ENCODE measurements around the gene CCL22. TPM values are rescaled to one million over a fixed set of nuclear protein-coding genes. Genes with fewer than 3 reads are reported as not detected.

The CCL22 gene
- total RNA-seq, 1 experiment from 2014 or later, result 0.68 TPM

DNA sequence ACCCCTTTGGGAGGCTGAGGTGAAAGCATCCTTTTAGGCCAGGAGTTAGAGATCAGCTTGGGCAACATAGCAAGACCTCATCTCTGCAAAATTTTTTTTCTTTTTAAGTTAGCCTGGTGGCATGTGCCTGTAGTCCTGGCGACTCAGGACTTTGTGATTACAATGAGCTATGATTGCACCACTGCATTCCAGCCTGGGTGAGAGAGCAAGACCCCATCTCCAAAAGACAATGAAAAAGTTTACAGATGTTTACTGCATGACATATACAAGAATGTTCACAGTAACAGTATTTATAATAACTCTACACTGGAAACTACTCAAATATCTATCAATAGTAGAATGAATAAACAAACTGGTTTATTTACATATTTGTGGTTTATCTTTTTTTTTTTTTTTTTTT is 33.1 kb upstream of the CCL22 start:
- H3K9me3 Mint-ChIP-seq (ENCODE audit: unreplicated experiment), result no peaks in the 10 kb centered on the region

DNA sequence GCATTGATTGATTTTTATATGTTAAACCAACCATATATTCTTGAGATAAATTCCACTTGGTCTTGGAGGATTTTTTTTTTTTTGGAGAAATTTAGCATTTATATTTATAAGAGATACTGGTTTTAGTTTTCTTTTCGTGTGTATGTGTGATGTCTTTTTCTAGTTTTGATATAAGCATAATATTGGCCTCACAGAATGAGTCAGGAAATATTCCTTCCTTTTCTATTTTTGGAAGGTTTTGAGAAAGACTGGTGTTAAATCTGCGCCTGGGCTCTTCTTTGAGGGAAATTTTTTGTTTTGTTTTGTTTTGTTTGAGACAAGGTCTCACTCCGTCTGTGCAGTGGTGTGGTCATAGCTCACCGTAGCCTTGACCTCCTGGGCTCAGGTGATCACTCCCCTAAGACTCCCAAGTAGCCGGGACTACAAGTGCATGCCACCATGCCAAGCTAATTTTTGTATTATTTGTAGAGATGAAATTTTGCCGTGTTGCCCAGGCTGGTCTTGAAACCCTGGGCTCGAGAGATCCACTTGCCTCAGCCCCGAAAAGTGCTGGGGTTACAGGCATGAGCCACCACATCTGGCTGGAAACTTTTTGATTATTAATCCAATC is 28.8 kb upstream of the CCL22 start:
- Mint-ChIP-seq H3K27me3 (ENCODE audit: insufficient read depth, unreplicated experiment) (no peaks in the 10 kb centered on the region), H3K4me1 (ENCODE audit: low read depth, unreplicated experiment) (no peaks in the 10 kb centered on the region), H3K4me3 (ENCODE audit: unreplicated experiment) (no peak overlapping the region), H3K27ac (ENCODE audit: unreplicated experiment) (no peak overlapping the region), H3K9me3 (ENCODE audit: unreplicated experiment) (no peaks in the 10 kb centered on the region), H3K36me3 (ENCODE audit: insufficient read depth, unreplicated experiment) (no peaks in the 10 kb centered on the region)
- Histone ChIP-seq H3K9me3 (no peaks in the 10 kb centered on the region), H3K4me1 (no peaks in the 10 kb centered on the region), H3K36me3 (ENCODE audit: control insufficient read depth, insufficient read depth, low read length) (no peaks in the 10 kb centered on the region), H3K4me3 (ENCODE audit: low read depth, low read length) (no peak overlapping the region), H3K27me3 (replicated peaks; ENCODE audit: control insufficient read depth, insufficient read depth, low read length) (no peaks in the 10 kb centered on the region)
- no TSS peak for BruUV-seq (replicated peaks)
- intact Hi-C loops (cut with micrococcal nuclease; ENCODE audit: unreplicated experiment), result no loop called here
- no peak for DNase-seq
- TF ChIP-seq, protein P1, sequence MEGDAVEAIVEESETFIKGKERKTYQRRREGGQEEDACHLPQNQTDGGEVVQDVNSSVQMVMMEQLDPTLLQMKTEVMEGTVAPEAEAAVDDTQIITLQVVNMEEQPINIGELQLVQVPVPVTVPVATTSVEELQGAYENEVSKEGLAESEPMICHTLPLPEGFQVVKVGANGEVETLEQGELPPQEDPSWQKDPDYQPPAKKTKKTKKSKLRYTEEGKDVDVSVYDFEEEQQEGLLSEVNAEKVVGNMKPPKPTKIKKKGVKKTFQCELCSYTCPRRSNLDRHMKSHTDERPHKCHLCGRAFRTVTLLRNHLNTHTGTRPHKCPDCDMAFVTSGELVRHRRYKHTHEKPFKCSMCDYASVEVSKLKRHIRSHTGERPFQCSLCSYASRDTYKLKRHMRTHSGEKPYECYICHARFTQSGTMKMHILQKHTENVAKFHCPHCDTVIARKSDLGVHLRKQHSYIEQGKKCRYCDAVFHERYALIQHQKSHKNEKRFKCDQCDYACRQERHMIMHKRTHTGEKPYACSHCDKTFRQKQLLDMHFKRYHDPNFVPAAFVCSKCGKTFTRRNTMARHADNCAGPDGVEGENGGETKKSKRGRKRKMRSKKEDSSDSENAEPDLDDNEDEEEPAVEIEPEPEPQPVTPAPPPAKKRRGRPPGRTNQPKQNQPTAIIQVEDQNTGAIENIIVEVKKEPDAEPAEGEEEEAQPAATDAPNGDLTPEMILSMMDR (IDR thresholded peaks at IDR 0.05; ENCODE audit: insufficient read depth in 1 of 2, low read depth in 1 of 2, low read length in 1 of 2, severe bottlenecking in 1 of 2, unreplicated experiment in 1 of 2), result no peak
- ChIA-PET CTCF (no interaction called here), POLR2A (no interaction called here)

More for the DNA sequence above, 33.1 kb upstream of the CCL22 start:
- POLR2A ChIA-PET, result no interaction called here
- TF ChIP-seq, protein P1 (IDR thresholded peaks at IDR 0.05; ENCODE audit: insufficient read depth in 1 of 2, low read depth in 1 of 2, low read length in 1 of 2, severe bottlenecking in 1 of 2, unreplicated experiment in 1 of 2), result no peak
- H3K4me3 ChIP-seq (ENCODE audit: low read depth, low read length), result no peak overlapping the region
- CTCF ChIA-PET, result no interaction called here
- H3K27me3 ChIP-seq (replicated peaks; ENCODE audit: control insufficient read depth, insufficient read depth, low read length), result no peaks in the 10 kb centered on the region
- H3K9me3 ChIP-seq, result no peaks in the 10 kb centered on the region
- no peak overlapping the region for H3K4me3 Mint-ChIP-seq (ENCODE audit: unreplicated experiment)
- H3K36me3 ChIP-seq (ENCODE audit: control insufficient read depth, insufficient read depth, low read length), result no peaks in the 10 kb centered on the region
- no peak overlapping the region for H3K27ac Mint-ChIP-seq (ENCODE audit: unreplicated experiment)
- H3K27me3 Mint-ChIP-seq (ENCODE audit: insufficient read depth, unreplicated experiment), result no peaks in the 10 kb centered on the region
- intact Hi-C loops (cut with micrococcal nuclease; ENCODE audit: unreplicated experiment), result no loop called here
- DNase-seq, result no peak
- no peaks in the 10 kb centered on the region for H3K4me1 ChIP-seq
- no TSS peak for BruUV-seq (replicated peaks)
- H3K36me3 Mint-ChIP-seq (ENCODE audit: insufficient read depth, unreplicated experiment), result no peaks in the 10 kb centered on the region
- H3K4me1 Mint-ChIP-seq (ENCODE audit: low read depth, unreplicated experiment), result no peaks in the 10 kb centered on the region

DNA sequence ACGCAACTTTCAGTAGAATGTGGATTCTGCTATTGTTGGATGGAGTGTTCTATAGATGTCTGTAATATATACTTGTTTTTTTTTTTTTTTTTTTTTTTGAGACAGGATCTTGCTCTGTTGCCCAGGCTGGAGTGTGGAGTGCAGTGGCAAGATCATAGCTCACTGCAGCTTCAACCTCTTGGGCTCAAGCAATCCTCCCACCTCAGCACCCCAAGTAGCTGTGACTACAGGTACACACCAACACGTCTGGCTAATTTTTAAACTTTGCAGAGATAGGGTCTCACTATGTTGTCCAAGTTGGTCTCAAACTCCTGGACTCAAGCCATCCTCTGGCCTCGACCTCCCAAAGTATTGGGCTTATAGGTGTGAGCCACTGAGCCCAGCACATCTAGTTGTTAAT is 27.2 kb upstream of the CCL22 start:
- H3K27ac Mint-ChIP-seq (ENCODE audit: unreplicated experiment), result no peak overlapping the region
- no peaks in the 10 kb centered on the region for H3K36me3 Mint-ChIP-seq (ENCODE audit: insufficient read depth, unreplicated experiment)
- CTCF ChIA-PET, result interaction anchor here (0.6 to 1.1 kb wide), 2 partner anchors 86 to 336 kb away, joined by 3 to 4 read pairs; no protein-coding TSS in a partner anchor
- H3K4me3 ChIP-seq (ENCODE audit: low read depth, low read length), result no peak overlapping the region
- DNase-seq, result no peak
- no peaks in the 10 kb centered on the region for H3K27me3 Mint-ChIP-seq (ENCODE audit: insufficient read depth, unreplicated experiment)
- no peaks in the 10 kb centered on the region for H3K4me1 Mint-ChIP-seq (ENCODE audit: low read depth, unreplicated experiment)
- no TSS peak for BruUV-seq (replicated peaks)
- intact Hi-C loops (cut with micrococcal nuclease; ENCODE audit: unreplicated experiment), result no loop called here
- H3K36me3 ChIP-seq (ENCODE audit: control insufficient read depth, insufficient read depth, low read length), result no peaks in the 10 kb centered on the region
- POLR2A ChIA-PET, result no interaction called here
- H3K4me3 Mint-ChIP-seq (ENCODE audit: unreplicated experiment), result no peak overlapping the region
- TF ChIP-seq, protein P1 (IDR thresholded peaks at IDR 0.05; ENCODE audit: insufficient read depth in 1 of 2, low read depth in 1 of 2, low read length in 1 of 2, severe bottlenecking in 1 of 2, unreplicated experiment in 1 of 2), result no peak
- no peaks in the 10 kb centered on the region for H3K9me3 ChIP-seq
- no peaks in the 10 kb centered on the region for H3K9me3 Mint-ChIP-seq (ENCODE audit: unreplicated experiment)
- H3K27me3 ChIP-seq (replicated peaks; ENCODE audit: control insufficient read depth, insufficient read depth, low read length), result no peaks in the 10 kb centered on the region
- H3K4me1 ChIP-seq, result no peaks in the 10 kb centered on the region
